Hematopoietic multipotent progenitor cell treated with erythropoietin and hydrocortisone succinate and interleukin-3 and kit ligand, for 17 days (in vitro differentiated cells): ENCODE data around the gene NAXD.
"Not testable (repeated sequence)": the region's sequence is repeated elsewhere in the genome, so short reads cannot be mapped to it uniquely, and the experiment has no call there.

Experiments
- DNase-seq: peaks from one replicate; pipeline ENCODE4 v3.0.0-alpha.2; 2015; ENCODE audit warnings: low spot score

Gene NAXD

DNA sequence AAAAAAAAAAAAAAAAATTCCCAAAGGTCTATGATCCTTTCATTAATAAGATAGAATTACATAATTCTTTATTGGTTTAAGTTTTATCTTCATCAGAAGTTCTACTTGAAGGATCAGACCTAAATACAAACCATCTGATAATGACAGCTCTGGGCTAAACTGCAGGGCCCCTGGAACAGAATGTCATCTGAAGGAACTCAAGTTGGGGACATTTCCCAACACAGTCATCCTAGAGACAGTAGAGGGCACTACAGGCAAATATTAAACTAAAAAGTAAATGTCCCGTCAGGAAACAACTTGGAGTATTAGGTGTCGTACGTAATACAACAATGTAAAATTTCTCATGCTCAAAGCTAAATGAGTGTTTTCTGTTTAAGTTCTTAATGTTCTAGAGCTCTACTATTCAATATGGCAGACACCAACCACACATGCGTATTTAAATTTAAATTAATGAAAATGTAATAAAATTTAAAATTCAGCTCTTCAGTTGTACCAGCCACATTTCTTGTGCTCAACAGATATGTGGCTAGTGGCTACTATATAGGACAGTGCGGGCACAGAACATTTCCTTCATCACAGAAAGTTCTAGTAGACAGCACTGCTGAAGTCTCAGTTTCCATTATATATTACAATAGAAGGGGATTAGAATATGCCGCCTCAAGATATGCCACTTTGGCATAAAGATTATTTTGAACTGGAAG lies 21.8 kb upstream of the NAXD start:
- peak; percentile 58 for DNase-seq

DNA sequence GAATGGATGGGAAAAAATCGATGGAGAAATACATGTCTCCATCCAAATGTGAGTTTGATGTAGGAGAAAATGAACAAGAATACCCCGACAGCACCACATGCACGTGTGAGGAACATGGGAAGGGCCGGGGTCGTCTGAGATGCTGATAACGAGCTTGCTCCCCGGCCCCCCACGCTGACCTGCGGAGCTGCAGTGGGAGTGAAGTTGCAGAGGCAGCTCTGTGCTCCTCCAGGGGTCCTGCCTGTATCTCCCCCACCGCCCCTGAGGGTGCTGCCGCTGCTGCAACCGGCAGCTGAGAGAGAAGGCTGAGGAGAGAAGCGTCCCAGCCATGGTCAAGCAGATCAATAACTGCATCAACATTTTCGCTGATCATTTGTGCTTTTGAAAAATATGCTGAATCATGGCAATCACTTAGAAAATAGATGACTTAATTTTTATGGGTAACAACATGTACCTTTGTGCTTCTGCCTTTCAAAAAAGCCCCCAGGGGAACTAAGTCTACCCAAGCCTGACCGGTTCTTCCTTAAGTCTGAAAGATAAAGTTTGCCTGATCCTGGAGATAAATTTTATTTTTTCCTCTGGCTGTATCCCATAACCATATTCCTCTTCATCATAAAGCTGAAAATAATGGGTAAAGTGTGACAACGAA lies 18.2 kb upstream of the NAXD start:
- no peak for DNase-seq

DNA sequence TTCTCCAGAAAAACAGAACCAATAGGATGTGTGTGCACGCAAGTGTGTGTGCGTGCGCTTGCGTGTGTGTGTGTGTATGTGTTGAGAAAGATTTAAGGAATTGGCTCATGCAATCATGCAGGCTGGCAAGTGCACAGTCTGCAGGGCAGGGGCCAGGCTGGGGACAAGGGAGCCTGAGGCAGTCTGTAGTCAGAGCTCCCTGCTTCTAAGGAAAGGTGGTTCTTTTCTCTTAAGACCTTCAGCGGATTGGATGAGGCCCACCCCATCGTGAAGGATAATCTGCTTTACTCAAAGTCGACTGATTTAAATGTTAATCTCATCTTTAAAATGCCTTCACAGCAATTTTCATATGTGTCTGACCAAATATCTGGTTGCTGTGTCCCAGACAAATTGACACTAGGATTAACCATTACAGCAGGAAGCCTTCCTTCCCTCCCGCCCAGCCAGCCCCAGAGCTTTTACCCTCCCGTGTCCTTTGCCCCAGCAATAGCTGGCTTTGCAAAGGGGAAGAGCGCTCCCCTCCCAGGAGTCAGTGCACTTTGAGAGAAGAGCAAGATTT lies 15.0 kb upstream of the NAXD start:
- no peak for DNase-seq

DNA sequence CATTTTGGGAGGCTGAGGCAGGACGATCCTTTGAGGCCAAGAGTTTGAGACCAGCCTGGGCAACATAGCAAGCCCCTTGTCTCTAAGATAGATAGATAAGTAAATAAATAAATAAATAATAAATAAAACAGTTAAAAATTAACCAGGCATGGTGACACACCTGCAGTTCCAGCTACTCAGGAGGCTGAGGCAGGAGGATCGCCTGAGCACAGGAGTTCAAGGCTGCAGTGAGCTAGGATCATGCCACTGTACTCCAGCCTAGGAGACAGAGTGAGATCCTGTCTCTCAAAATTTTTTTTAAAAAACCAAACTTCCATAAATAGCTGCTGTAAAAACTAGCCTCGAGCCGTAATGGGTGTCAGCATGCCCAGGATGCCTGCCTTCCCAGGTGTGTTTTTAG lies 14.4 kb upstream of the NAXD start:
- no peak for DNase-seq

DNA sequence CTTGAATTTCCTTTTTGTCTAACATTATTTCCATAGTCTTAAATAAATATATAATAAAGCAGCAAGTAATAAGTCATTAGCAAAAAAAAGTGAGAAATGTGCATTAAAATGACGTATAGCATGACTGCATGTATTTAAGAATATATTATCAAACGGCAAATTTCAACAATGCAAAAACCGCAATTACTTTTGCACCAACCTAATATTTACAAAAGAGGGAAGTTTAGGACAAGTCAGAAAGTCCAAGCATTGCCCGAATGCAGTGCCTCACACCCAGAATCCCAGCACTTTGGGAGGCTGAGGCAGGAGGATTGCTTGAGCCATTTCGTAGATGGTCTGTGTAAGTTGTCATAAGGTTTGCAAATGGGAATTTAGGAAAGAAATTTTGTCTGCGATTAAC lies 10.2 kb upstream of the NAXD start:
- DNase-seq, result no peak

DNA sequence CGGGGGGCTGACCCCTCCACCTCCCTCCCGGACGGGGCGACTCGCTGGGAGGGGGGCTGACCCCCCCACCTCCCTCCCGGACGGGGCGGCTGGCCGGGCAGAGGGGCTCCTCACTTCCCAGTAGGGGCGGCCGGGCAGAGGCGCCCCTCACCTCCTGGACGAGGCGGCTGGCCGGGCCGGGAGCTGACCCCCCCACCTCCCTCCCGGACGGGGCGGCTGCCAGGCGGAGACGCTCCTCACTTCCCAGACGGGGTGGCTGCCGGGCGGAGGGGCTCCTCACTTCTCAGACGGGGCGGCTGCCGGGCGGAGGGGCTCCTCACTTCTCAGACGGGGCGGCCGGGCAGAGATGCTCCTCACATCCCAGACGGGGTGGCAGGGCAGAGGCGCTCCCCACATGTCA lies 9.1 kb upstream of the NAXD start:
- not testable (repeated sequence) for DNase-seq

DNA sequence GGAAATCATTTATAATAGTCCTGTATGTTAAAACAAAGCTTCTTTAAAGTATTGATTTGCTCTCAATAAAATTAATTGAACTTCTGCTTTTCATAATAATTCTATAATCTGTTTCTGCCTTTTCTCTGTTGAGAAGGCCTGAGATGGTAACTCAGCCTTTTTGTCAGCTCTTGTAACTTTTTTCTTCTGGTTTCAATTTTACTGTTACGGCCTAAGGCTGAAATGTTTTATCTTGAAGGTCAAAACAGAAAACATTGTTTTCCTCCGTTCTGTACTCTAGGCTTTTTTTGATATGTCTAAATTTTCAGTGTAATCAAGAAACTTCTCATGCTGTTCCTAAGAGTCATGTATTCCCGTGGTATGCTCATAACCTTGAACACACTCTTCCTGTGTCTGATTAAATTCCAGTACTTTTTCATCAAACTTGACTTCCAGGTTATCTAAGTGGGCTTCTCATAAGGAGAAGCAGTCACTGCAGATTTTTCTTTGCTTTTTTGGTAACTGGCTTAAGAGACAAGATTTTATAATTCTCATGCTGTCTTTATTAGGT lies 7.6 kb upstream of the NAXD start:
- DNase-seq, result no peak

DNA sequence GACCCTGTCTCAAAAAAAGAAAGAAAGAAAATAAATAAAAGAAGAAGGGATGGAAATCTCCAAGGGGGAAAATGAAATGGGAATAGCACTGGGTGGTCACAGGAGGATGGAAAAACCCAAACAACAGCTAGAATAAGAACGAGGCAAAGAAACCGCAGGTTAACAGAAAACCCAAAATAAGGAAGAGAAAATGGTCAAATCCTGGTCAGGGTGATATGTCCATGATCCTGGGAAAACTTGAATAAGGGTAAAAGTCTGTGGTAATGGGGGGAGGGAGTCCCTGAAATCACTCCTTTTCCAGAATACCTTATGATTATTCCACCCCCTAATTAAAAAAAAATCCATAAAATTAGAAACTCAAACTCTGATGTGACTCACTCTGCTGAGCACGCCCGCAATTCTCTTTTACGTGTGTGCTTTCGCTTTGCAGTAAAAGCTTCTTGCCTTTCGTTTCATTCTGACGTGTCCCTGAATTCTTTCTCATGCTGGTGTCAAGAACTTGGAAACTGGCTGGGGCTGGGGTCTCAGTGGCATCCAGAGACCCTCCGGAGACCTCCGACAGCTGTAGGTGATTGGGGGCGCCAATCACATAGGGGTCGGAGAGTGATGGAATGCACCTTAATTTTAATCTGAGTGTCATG lies 4.3 kb upstream of the NAXD start:
- DNase-seq, result no peak

DNA sequence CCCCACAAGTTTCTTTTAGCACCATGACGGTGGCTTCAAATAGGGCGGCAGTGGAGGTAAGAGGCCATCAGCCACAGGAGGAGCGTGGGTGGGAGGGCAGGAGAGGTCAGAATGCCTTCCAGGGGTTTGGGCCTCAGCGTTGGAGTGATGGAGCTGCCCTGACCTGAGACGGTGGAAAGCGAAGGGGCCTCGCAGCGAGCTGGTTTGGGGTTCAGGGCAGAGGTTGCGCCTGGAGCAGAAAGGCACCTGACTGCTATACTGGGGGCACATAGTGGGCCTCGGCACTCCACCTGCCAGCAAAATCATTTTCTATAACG lies 382 bp upstream of the NAXD start:
- DNase-seq, result no peak

DNA sequence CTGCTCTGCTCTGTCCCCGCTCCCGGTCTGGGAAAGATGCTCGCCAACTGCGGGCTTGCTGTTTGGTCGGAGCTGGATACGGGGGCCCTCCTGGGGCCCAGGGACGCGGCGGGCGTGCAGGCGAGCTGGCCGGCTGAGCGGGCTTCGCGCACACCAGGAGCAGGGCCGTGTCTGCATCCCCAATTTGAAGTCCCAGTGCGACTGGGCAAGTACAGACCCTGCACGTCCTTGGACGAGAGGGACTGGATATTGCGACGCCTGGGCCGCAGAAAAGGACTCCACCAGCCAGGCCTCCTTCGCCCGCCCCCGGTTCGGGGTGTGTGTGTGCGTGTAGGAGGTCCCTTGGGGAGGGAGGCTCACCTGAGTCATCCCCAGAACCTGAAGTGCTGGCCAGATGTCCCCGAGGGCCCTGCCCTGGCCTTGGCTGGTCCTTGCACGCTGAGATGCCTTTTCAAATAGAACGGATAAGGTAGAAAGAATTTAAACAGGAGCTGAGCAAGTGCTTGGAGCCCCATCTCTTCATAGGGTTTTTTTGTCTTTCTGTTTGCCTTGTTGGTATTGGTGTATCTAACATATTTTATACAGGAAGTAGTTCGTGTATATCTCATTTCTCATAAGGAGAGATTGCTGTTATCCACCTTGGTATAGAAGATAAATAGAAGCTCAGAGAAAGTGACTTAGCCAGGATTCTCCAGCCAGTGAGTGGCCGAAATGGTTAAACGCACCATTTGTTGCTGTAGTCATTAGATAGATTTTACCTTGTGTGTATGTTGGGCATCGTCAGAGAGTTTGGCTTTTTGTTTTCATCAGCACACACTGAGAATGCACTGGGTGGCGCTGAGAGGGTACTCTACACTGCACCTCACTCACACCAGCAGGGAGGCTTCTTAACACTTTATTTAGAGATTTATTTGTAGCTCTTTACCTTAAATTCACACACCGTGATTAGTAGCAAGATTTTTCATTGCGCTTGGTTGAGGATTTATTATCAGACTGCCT lies 1.1 kb downstream of the NAXD start:
- DNase-seq, result no peak

DNA sequence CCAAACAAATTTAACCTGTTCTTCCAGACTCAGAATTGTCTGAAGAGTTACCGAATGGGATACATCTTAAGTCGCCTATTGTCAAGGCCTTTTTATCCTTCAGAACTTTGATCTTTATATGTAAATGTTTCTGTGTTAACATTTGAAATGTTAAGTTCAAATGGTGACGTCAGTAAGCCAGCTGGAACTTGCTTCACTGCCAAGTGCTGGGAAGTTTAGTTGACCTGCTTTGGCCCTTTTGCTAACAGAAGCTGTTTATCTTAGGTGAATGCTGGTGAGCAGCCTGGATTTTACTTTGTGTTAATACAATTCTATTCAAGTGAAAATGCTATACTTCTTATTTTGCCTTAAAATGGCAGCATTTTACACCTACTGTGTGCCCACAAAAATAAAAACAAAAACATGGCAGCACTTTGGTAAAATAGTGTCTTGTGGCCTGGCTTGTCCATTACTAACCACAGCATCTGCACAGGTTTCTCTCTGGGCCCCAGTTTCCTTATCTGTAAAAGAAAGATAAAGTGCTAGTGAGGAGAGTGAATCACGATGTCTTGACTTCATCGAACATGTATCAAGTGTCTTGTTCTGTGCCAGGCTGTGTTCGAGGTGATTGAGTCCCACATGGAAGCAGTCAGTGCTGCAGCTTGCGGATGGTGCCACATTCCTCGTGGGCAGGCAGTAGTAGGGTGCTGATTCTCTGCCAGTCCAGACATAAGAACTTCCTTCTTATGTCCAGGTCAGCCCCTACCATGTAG lies 2.2 kb downstream of the NAXD start:
- DNase-seq, result no peak

DNA sequence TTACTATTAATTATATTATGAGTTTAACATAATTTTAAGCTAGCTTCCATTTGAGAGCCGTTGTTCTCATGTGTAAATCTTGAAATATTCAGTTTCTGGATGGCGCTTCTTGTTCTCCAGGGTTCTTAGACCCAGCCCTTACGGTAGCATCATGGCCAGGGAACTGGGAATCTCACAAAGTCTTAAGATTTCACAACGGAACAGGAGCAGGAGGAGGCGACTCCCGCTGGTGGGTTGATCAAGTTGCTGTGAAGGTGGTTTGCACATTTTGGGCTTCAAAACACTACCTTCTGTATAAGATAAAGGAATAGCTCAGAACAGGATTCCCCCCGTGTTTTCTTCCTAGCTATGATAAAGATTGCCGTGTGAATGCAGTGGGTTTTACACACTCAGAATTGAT lies 2.8 kb downstream of the NAXD start:
- no peak for DNase-seq

DNA sequence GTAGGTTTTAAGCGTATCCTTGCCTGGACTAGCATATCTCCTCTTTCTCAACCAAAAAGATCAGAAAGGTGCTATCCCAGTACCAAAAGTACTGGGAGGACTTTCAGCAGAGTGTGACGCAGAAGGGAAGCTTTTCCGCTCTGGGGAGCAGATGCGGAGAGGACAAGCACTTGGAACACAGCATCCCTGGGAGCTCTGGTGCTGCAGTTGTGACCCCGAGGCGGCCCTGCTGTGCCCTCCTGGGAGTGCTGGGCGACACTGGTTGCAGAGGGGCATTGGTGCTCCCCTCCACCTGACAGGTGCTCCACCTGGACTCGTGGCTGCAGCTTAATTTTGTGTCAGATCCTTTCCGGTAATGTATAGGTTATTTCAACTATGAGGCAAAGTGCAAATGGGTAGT lies 3.4 kb downstream of the NAXD start:
- no peak for DNase-seq

DNA sequence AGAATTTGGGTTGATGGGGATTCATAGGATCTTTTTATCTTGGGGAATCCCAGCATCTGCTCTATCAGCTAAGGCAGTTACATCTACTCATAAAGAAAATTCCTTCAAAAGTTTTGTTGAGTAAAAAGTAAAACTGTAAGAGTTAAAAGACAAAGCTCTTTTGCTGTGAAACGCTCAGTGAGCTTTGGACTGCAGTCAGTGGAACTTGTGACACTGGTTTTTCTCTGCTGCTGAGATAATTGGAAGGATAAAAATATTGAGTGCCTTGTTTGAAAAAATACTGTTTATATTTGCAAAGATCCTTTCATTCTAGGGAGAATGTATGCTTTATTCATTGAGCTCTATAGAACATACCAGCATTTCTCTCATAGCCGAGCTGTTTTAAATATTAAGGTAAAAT lies 5.3 kb downstream of the NAXD start:
- DNase-seq, result no peak

DNA sequence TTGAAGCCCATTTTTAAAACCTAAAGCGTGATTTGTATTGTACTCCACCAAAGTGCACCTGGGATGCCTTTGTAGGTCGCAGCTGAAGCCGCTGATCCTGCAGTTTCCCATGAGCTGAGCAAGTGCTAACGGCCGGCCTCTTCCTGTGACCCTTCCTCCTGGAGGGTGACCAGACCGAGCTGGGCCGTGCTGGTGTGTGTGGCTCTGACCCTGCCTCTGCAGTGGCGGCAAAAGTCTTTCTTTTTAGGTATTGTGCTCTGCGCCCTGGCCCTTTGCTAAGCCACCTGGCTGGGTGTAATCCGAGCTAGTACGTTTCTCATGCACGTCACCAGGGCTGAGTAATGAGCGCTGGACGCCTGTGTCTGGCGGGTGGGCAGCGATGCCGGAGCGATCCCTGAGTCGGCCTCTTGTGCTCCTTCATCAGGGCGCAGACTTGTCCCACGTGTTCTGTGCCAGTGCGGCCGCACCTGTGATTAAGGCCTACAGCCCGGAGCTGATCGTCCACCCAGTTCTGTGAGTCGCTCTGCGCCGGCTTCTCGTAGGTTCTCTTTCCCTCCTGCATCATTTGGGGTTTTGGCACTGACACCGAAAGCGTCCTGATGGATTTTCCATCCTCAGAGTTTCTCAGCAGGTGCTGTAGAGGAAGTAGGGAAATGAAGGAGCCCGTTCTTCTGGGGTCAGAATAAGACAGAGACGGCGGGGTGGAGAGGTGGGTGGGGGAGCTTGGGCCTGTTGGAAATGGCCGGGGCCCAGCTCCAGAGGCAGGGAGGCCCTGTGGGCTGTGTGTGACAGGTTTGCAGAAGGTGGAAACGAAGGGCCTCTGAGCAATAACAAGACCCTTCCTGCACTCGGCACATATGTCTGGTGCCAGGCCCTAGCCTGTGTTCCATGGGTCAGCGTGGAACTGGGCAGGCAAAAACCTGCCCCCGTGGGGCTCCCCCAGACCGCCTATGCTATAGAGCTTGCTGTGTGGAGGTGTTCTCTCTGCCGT lies 9.7 kb downstream of the NAXD start:
- no peak for DNase-seq

DNA sequence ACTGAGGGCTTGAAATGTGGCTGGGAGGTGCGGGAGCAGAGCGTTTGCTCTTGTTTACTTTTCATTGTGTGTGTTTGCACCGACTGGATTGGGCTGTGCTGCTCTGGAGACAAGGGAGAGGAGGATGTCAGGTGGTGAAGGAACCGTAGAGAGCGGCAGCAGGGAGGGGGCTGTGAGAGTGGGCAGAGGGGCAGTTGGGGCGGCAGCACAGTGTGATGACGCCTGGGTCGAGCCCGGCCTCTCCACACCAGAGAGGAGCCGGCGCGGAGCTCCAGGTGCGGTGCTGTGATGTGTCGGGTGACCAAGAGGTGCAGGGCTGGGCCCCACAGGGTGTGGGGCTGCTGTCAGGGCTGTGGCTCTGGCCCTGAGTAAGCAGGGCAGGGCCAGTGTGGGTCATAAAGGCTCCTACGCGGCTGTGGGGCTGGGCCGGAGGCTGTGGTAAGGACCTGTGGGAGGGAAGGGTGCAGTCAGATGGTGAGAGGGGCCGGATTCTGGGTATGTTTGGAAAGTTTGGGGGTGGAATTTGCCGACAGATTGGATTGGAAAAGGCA lies 10.5 kb downstream of the NAXD start:
- no peak for DNase-seq

DNA sequence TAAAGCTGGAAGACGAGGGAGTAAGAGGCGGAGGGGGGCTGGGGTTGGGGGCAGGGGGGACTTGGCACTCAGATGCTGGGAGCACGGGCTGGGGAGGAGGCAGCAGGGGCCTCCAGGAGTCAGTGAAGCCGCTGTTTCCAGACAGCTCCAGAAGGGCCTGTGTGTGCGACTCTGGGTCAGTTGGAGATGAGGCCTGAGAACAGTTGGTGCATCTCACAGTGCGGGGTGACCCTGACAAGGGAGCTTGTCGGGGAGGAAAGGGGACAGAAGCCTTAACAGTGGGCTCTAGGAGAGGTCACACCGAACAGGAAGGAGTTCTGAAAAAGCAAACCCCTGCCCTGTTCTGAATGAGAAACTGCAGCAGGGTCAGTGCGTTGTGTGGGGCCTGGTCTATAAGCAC lies 11.2 kb downstream of the NAXD start:
- no peak for DNase-seq

DNA sequence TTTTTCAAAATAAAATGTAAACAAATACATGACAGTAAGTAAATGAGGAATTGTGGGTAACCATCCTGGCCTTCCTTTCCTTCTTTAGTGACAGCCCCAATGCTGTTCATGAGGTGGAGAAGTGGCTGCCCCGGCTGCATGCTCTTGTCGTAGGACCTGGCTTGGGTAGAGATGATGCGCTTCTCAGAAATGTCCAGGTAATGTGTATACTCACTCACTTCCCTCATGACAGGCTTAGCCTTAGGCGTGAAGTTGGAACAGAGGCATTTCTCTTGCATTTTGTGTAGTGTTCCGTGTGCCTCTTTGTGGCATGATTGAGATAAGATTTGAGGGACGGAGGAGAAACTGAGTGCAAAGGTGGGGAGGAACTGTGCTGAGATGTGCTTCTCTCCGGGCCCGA lies 12.0 kb downstream of the NAXD start:
- DNase-seq, result no peak

DNA sequence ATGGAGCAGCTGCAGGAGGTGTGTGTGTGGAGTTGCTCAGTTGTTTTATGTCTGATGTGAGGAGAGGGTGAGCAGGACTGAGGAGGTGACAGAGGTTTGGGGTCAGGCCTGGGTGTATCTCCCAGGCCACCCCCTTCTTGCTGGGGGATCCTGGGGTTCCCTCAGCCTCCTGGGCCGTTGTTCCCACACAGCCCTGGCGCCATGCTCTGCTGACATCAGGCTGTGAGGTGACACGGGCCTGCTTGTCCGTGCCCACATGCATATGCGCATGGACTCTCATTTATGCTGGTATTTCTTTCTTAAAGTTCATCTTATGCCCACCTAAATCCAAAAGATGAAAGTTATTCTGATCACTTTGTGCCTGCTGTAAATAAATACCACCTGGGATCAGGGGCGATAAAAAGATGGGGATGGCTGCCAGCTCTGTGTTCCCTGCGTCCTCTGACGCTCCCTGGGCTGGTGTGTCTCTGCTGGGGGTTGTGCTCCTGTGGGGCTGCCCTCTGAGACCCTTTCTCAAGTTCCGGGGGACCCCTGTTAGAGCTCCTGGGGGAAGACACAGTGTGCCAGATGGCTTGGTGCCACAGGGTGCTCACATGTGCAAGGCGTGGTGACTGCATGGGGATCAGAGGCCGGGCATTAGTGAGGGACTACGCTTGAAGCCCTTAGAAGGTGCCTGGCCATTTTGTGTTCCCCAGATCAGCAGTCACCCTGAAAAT lies 12.6 kb downstream of the NAXD start:
- no peak for DNase-seq
